T-cell (primary cell): ENCODE data around the gene AFDN. TPM values are rescaled to one million over a fixed set of nuclear protein-coding genes. Genes with fewer than 3 reads are reported as not detected.

Experiments used
- ATAC-seq, 4 experiments: fragments of 200-7000 bp in 3 of 4; fragments of 150-1000 bp in 1 of 4; cut with Tn5 transposase; replicated peaks in 1 of 4; 1 replicate in 3 of 4; 2 replicates in 1 of 4; pipeline ENCODE4 v1.10.0; 2021; ENCODE audit warnings: moderate library complexity in 3 of 4, mild to moderate bottlenecking in 2 of 4, moderate number of reproducible peaks in 1 of 4
- CTCF ChIA-PET, 2 donors: fragments of 300-600 bp; sonication (Branson Sonifier 250); formaldehyde crosslinking; loops; one replicate each; lab custom pipeline; 2022; ENCODE audit warnings: antibody characterized with exemption in 2 of 2; lab: Charles Lee
- POLR2A ChIA-PET, 2 donors: fragments of 300-600 bp; sonication (Branson Sonifier 250); formaldehyde crosslinking; loops; one replicate each; lab custom pipeline; 2022; ENCODE audit warnings: antibody characterized with exemption in 2 of 2; lab: Charles Lee
- DNase-seq, 35 experiments: peaks; one replicate each; pipeline versions ENCODE4 v3.0.0 to v3.0.0-alpha.2; 2013 to 2023
- H3K27ac ChIP-seq: one replicate; pipeline ENCODE4 v1.5.1; 2013; ENCODE audit warnings: low read length
- H3K27me3 ChIP-seq, 2 experiments: replicated peaks in 1 of 2; 1 replicate in 1 of 2; 2 replicates in 1 of 2; pipeline versions ENCODE4 v1.6.1 to v1.7.0; 2013; ENCODE audit warnings: low read length in 1 of 2, mixed read lengths in 1 of 2; ENCODE audit not compliant: control insufficient read depth in 2 of 2, insufficient read depth in 2 of 2; ENCODE audit errors: extremely low read depth in 1 of 2
- H3K36me3 ChIP-seq, 2 donors: 1 replicate in 1 of 2; 2 replicates in 1 of 2; pipeline versions ENCODE4 v1.6.1 to v1.7.0; 2013; ENCODE audit warnings: low read length in 1 of 2; ENCODE audit not compliant: control insufficient read depth in 2 of 2, insufficient read depth in 1 of 2; ENCODE audit errors: extremely low read depth in 1 of 2
- H3K4me1 ChIP-seq, 2 experiments: 1 replicate in 1 of 2; 2 replicates in 1 of 2; pipeline versions ENCODE4 v1.6.1 to v1.7.0; 2013; ENCODE audit warnings: low read length in 2 of 2, mixed read lengths in 1 of 2; ENCODE audit not compliant: insufficient read depth in 2 of 2, control insufficient read depth in 1 of 2; ENCODE audit errors: extremely low read depth in 1 of 2
- H3K4me3 ChIP-seq, 2 donors: 1 replicate in 1 of 2; 2 replicates in 1 of 2; pipeline versions ENCODE4 v1.5.1 to v1.7.0; 2013; ENCODE audit warnings: mild to moderate bottlenecking in 2 of 2, low read length in 1 of 2, moderate library complexity in 1 of 2; ENCODE audit not compliant: control insufficient read depth in 1 of 2; ENCODE audit errors: extremely low read depth in 1 of 2
- H3K9me3 ChIP-seq: 2 replicates; pipeline ENCODE4 v1.7.0; 2013
- H3K27ac Mint-ChIP-seq, 2 donors: one replicate each; pipeline ENCODE4 v1.8.0; 2020 to 2021; ENCODE audit warnings: mild to moderate bottlenecking in 2 of 2, mixed read lengths in 2 of 2
- H3K27me3 Mint-ChIP-seq, 2 donors: one replicate each; pipeline ENCODE4 v1.8.0; 2021 to 2022; ENCODE audit warnings: mixed read lengths in 2 of 2
- H3K36me3 Mint-ChIP-seq: one replicate; pipeline ENCODE4 v1.8.0; 2021; ENCODE audit warnings: mixed read lengths
- H3K4me1 Mint-ChIP-seq, 3 donors: one replicate each; pipeline ENCODE4 v1.8.0; 2020 to 2022; ENCODE audit warnings: mixed read lengths in 3 of 3, mild to moderate bottlenecking in 1 of 3
- H3K4me3 Mint-ChIP-seq, 3 donors: one replicate each; pipeline ENCODE4 v1.8.0; 2020 to 2022; ENCODE audit warnings: mild to moderate bottlenecking in 3 of 3, mixed read lengths in 3 of 3, moderate library complexity in 3 of 3
- H3K9me3 Mint-ChIP-seq, 3 donors: one replicate each; pipeline ENCODE4 v1.8.0; 2020 to 2022; ENCODE audit warnings: mixed read lengths in 3 of 3
- WGBS: methylation state at CpG from one replicate; pipeline ENCODE4 v1.1.5; 2013; ENCODE audit warnings: missing lambda C conversion rate; ENCODE audit not compliant: insufficient coverage; 5-methylcytosine and 5-hydroxymethylcytosine counted together
- total RNA-seq, 35 experiments: library from RNA in 6 of 35; stranded (reverse) in 6 of 35; fragments of 120-200 nt in 1 of 35; gene quantifications; one replicate each; pipeline versions ENCODE4 v1.2.1 to v1.2.4 and lab custom pipeline; 2013 to 2026

Gene AFDN
- total RNA-seq, 5 donors from 2014 or later (not counting 1 experiment from before 2014, with no cell fraction given) = 10.6 to 30.3 (median 20.7) TPM

GRCh38 chr6:167806061-167806700 lies 20.5 kb upstream of the AFDN start:
- Mint-ChIP-seq H3K4me3 (no peak overlapping the region), H3K27ac (no peak overlapping the region), H3K4me1 (no peaks in the 10 kb centered on the region), H3K36me3 (no peaks in the 10 kb centered on the region), H3K27me3 (peaks cover 37 to 56% of the 10 kb centered on the region in 2 donors), H3K9me3 (peaks cover 0 to 2% (median 0%) of the 10 kb centered on the region in 3 donors)
- Histone ChIP-seq H3K4me1 (peaks cover 0 to 2% of the 10 kb centered on the region in 2 experiments), H3K27ac (no peak overlapping the region), H3K36me3 (no peaks in the 10 kb centered on the region), H3K9me3 (no peaks in the 10 kb centered on the region), H3K27me3 (peaks cover 2 to 33% of the 10 kb centered on the region in 2 experiments), H3K4me3 (no peak overlapping the region)
- CTCF ChIA-PET = no interaction called here
- 67% methylated on average over 1 of the region's 4 CpGs for WGBS
- DNase-seq (no peak), ATAC-seq (no peak)
- POLR2A ChIA-PET = no interaction called here

- no peaks in the 10 kb centered on the region for H3K4me1 Mint-ChIP-seq
- H3K36me3 Mint-ChIP-seq = no peaks in the 10 kb centered on the region
- no peak overlapping the region for H3K4me3 ChIP-seq
- H3K9me3 Mint-ChIP-seq = peaks cover 0 to 2% (median 0%) of the 10 kb centered on the region in 3 donors
- peaks cover 2 to 30% of the 10 kb centered on the region in 2 experiments for H3K27me3 ChIP-seq
- H3K27me3 Mint-ChIP-seq = peaks cover 33 to 47% of the 10 kb centered on the region in 2 donors
- ChIA-PET CTCF (no interaction called here), POLR2A (no interaction called here)
- no peaks in the 10 kb centered on the region for H3K9me3 ChIP-seq
- no peak overlapping the region for H3K4me3 Mint-ChIP-seq
- H3K36me3 ChIP-seq = no peaks in the 10 kb centered on the region
- H3K4me1 ChIP-seq = peaks cover 0 to 2% of the 10 kb centered on the region in 2 experiments
- no peak overlapping the region for H3K27ac Mint-ChIP-seq
- WGBS = 67% methylated on average over 3 of the region's 6 CpGs
- no peak overlapping the region for H3K27ac ChIP-seq
- DNase-seq (no peak), ATAC-seq (no peak)
Measured at GRCh38 chr6:167807200-167807599, 19.5 kb upstream of the AFDN start.

GRCh38 chr6:167807756-167808155 lies 19.0 kb upstream of the AFDN start:
- ChIA-PET POLR2A (no interaction called here), CTCF (no interaction called here)
- no peak overlapping the region for H3K27ac ChIP-seq
- H3K4me3 Mint-ChIP-seq = no peak overlapping the region
- H3K9me3 ChIP-seq = no peaks in the 10 kb centered on the region
- peaks cover 0 to 2% (median 0%) of the 10 kb centered on the region in 3 donors for H3K9me3 Mint-ChIP-seq
- WGBS = no CpG with 5 or more reads among the region's 3 CpGs
- peaks cover 0 to 28% of the 10 kb centered on the region in 2 experiments for H3K27me3 ChIP-seq
- no peaks in the 10 kb centered on the region for H3K36me3 Mint-ChIP-seq
- peaks cover 0 to 2% of the 10 kb centered on the region in 2 experiments for H3K4me1 ChIP-seq
- no peaks in the 10 kb centered on the region for H3K4me1 Mint-ChIP-seq
- H3K36me3 ChIP-seq = no peaks in the 10 kb centered on the region
- no peak overlapping the region for H3K4me3 ChIP-seq
- no peak overlapping the region for H3K27ac Mint-ChIP-seq
- H3K27me3 Mint-ChIP-seq = peaks cover 30 to 43% of the 10 kb centered on the region in 2 donors
- ATAC-seq (no peak), DNase-seq (no peak)

GRCh38 chr6:167811040-167811439 lies 15.7 kb upstream of the AFDN start:
- Histone ChIP-seq H3K27me3 (peaks cover 0 to 17% of the 10 kb centered on the region in 2 experiments), H3K4me3 (no peak overlapping the region), H3K27ac (no peak overlapping the region), H3K36me3 (no peaks in the 10 kb centered on the region), H3K4me1 (no peaks in the 10 kb centered on the region), H3K9me3 (no peaks in the 10 kb centered on the region)
- Mint-ChIP-seq H3K36me3 (no peaks in the 10 kb centered on the region), H3K27me3 (peaks cover 18 to 24% of the 10 kb centered on the region in 2 donors), H3K4me3 (no peak overlapping the region), H3K4me1 (no peaks in the 10 kb centered on the region), H3K9me3 (peaks cover 0 to 2% (median 0%) of the 10 kb centered on the region in 3 donors), H3K27ac (no peak overlapping the region)
- CTCF ChIA-PET = no interaction called here
- POLR2A ChIA-PET = no interaction called here
- 100% methylated on average over 3 of the region's 5 CpGs for WGBS
- DNase-seq (no peak), ATAC-seq (no peak)

- peaks cover 0 to 13% of the 10 kb centered on the region in 2 experiments for H3K27me3 ChIP-seq
- no peaks in the 10 kb centered on the region for H3K36me3 ChIP-seq
- ATAC-seq (no peak), DNase-seq (no peak)
- Mint-ChIP-seq H3K4me1 (no peaks in the 10 kb centered on the region), H3K36me3 (no peaks in the 10 kb centered on the region), H3K9me3 (peaks cover 0 to 2% (median 0%) of the 10 kb centered on the region in 3 donors), H3K27ac (no peak overlapping the region), H3K27me3 (peaks cover 18 to 21% of the 10 kb centered on the region in 2 donors), H3K4me3 (no peak overlapping the region)
- WGBS = 75% methylated on average over 3 of the region's 5 CpGs
- no peaks in the 10 kb centered on the region for H3K4me1 ChIP-seq
- no peaks in the 10 kb centered on the region for H3K9me3 ChIP-seq
- ChIA-PET POLR2A (no interaction called here), CTCF (no interaction called here)
- no peak overlapping the region for H3K4me3 ChIP-seq
- H3K27ac ChIP-seq = no peak overlapping the region
Measured at GRCh38 chr6:167811442-167812087, 15.1 kb upstream of the AFDN start.

GRCh38 chr6:167812088-167812487 lies 14.6 kb upstream of the AFDN start:
- H3K4me1 Mint-ChIP-seq = no peaks in the 10 kb centered on the region
- Histone ChIP-seq H3K4me3 (no peak overlapping the region), H3K36me3 (no peaks in the 10 kb centered on the region), H3K9me3 (no peaks in the 10 kb centered on the region), H3K4me1 (no peaks in the 10 kb centered on the region), H3K27me3 (peaks cover 0 to 9% of the 10 kb centered on the region in 2 experiments), H3K27ac (no peak overlapping the region)
- CTCF ChIA-PET = no interaction called here
- H3K27me3 Mint-ChIP-seq = peaks cover 19 to 22% of the 10 kb centered on the region in 2 donors
- no peak for ATAC-seq
- DNase-seq = no peak
- H3K27ac Mint-ChIP-seq = no peak overlapping the region
- H3K9me3 Mint-ChIP-seq = peaks cover 0 to 2% (median 0%) of the 10 kb centered on the region in 3 donors
- H3K4me3 Mint-ChIP-seq = no peak overlapping the region
- H3K36me3 Mint-ChIP-seq = no peaks in the 10 kb centered on the region
- POLR2A ChIA-PET = no interaction called here
- no CpG with 5 or more reads among the region's 2 CpGs for WGBS
